ENCODE measurements around the gene TANK.
"Not testable (repeated sequence)": the region's sequence is repeated elsewhere in the genome, so short reads cannot be mapped to it uniquely, and the experiment has no call there.

Gene TANK

DNA sequence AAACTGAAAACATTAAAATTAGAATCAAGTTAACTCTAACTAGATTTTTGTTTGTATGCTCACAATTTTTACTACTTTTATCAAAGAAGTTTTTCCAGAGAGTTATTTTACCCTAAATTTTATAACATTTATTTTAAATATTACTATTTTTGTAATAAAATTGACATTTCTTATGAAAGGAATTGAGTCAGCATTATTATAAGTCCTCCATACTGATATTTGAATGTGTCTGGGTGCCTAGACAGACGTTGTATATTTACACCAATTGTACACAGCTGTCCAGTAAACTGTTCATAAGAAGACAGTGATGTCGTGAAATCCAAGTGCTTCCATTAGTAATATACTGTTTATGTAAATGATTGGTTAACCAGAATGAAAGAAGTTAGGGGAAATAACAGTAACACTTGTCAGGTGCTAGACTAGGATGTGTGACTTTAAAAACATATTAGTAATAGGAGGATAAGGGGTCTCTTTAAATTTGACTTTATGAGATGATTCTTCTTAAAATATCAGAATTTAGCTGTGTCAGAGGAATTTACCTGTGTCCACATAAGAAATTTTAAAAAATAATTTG is 73.7 kb downstream of the TANK start:
- no peak for DNase-seq

DNA sequence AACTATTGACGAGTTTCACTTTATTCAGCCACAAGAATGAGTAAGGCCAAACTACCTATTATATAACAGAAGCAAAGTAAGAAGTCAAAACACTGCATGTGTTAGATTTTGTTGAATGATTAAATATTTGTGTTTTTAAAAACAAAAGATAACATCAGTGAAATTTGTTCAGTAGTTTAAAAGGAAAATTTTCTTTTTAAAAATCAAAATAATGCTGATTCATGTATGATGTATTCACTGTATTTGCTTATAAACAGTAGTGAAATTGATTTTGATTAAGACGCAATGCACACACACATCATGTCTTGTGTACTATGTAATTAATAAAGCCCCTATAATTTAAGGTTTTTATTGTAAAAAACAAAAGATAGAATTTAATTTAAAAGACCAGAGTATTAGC is 74.4 kb downstream of the TANK start:
- no peak for DNase-seq

DNA sequence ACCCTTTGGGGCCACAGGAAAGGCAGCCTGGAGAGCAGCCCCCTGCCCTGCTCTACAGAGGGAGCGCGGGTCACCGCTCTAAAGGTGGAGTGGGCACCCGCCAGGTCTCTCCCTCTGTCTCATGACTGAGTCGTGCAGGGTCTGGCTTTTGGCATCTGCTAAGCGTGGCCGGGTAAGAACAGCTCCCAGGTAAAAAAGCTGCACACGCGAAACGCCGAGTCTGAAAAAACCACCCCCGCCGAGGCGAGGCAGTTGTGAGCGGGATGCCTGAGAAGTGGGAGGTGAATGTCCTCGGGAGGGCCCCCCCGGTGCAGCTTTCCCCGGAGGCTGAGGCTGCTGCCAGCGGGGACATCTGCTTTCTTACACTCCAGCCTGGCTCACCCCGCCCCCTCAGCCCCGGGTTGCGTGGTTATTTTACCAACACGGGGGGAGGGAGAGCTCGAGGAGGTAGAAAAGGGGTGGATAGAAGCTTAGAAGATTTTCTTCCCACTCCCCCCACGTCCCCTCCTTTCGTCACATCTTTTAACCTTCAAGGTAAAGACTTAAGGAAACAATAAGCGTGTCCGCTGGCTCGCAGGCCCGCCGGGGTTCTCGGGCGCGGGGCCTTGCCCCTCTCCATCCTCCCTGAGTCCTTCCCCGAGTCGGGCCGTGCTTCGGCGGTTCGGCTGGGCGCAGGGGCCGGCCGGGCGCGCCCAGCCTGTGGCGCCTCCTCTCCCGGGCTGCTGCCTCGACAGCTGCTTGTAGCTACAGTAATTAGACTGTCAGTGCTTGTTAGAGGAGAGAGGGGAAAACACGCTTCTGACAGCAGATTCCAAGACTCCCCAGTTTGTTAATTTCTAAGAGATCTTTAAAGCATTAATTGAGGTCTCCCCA is 77.4 kb downstream of the TANK start:
- DNase-seq: peak in 1 of 2 donors; percentile 38

DNA sequence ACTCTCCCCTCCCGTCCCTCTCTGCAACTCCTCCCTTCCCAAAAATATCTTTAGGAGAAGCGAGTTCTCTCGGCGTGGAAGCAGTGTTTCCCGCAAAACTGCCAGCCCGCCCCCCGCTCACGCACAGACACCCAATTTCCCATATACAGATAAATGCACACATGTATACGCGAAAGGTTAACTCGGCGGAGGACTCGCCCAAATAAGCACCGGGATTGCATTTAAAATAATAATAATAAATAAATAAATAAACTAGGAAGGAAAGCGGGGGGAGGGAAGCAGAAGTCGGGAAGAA is 78.0 kb downstream of the TANK start:
- no peak for DNase-seq

DNA sequence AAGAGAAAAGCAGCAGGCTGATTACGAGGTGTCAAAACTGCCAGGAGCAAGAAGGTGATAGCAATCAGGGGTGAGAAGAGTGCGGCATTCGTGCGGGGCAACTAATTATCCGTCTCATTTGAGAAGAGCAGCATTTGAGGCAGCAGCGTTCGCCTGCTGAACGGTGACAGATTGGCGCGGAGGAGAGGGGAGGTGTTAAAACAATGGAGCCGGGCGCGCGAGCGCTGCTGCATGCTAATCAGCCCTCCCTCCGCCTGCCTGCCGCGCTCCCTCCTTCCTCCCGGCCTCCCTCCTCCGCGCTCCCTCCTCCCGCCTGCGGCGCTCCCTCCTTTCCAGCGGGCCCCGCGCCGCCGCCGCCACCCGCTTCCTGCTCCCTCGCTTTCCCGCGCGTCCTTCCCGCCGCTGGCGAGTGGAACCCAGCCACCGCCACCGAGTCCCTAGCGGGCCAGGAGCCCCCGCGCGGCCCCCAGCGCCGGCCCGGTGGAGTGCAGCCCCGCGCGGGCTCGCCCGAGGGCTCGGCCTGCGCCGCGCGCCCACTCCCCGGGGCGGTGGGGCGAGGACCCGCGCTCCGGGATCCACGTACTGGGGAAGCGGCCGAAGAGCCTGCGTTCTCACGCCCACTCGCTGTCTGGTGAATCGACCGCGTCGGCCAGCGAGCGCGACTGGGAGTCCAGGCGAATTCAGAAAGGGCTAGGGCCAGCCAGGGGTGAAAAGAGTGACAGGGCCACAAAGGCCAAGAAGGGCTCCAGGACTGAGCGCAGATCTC is 78.5 kb downstream of the TANK start:
- peak in 1 of 2 donors; percentile 40 for DNase-seq

DNA sequence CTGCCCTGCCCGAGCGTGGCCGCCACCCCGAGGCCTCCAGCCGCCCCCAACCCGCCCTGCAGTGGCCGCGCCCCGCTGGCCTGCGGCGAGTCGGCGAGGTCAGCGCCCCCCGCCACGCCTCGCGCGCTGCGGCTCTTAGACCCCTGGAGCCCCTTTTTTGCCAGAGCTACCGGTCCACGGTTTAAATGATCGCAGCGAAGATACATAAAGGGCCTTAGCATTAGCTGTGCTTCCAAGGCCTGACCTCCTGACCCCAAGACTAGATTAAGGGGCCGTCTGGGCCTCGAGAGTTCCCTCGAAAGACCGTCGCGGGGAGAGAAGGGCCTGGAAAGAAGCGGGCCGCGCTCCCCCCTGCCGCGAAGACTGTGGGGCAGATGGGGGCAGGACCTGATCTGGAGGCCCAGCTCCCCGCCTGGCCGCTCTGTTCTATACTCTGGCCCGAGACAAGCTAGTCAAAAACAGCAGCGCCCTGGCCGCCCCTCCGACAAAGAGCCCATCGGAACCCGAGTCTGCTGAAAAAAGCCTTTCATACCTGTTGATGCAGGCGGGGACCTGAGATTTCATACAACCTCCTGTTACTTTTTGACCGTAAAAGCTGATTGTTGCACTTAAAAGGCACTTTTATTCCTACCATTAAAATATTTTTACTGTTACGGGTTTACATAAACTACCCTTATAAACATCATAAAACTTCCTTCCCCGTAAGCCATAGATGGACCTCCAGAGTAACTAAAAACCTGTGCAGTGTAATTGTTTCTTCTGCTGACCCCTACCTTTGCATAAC is 79.3 kb downstream of the TANK start:
- no peak for DNase-seq

DNA sequence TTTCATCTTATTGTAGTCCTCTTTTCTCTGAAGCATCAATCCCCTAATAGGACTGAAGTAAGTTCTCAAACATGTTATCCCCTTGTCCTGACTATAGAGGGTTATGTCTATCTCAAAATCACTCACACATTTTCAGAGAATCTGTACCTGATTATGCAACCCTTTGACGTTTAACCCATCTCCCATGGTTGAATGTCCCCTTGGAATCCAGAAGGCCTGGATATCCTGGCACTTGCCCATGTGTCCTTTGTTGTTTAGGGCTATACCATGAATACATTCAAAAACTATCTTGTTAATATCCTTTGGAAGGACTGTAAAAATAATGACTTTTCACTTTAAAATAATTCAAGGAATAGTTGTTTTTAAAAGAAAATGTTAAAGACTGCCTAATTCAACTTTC is 81.7 kb downstream of the TANK start:
- no peak for DNase-seq

DNA sequence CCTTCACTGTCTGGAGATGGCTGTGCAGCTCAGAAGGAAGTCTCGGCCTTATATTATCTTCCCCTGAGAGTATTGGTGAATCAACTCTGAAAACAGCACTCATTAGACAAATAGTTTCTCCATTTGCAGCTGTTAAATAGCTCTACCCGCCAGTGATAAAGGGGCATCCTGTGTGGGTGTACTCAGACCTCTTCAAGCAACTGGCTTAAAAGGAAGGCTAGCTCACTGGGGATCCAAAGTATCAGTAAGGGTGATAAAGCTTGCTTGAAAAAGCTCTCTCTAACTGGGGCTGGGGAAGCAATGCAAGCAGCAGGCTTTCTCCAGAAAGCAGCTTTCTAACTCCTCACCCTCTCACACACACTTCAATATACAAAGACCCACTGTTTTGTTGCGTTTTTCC is 83.1 kb downstream of the TANK start:
- DNase-seq: no peak

DNA sequence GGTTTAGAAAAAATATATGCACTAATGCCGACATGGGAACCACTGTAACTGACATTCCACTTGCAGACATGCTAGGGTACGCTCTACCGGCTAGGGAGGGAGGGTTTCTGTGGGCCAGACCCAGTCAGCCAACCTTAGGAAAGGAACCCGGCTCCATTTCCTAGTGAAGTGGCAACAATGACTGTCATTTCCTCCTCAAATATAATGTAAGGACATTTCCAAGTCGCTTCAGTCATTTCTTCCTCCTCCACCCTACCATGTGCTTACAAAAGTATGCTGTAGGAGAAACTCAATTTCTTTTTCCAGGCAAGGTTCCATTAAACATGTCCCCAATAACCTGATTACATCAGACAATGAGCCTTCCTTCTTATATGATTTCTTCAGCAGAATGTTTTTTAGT is 83.7 kb downstream of the TANK start:
- no peak for DNase-seq

DNA sequence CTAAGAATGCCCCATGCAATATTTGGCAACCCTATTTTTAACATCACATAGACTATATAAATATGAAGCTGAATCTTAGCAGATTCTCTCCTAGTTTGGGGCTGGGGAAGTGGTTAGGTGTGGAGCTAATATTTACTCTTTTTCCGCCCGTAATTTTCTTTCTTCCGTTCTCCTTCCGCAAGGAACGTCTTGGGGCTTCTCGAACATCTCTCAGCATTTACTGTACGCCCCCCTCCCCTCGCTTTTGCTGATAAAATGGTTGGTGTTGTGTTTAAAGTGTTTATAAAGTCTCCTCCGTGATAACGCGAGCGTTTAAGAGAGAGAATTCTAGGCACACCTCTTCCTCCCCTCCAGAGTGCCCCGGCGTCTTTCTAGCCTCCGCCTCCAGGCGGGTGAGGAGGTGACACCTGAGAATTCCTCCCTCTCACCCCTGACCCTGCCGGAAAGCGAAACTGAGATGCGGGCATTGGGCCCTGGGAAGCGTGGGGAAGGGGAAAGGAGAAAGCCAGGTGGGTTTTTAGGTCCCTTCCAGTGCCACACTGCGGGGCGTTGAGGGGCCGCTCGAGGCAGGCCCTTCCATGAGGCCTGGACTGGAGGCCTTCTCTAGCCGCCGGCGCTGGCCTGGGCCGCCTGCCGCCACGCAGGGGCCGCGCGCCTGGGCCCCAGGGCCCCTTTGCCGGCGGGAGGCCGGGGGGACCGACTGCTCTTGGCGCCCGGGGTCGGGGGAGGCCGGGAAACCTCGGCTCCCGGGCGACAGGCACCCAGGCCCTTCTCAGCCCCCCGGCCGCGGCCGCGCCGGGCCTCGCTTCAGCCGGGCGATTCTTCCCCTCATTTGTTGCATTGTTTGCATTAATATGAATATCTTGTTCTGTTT is 84.4 kb downstream of the TANK start:
- DNase-seq: peak in 1 of 2 donors; percentile 52

DNA sequence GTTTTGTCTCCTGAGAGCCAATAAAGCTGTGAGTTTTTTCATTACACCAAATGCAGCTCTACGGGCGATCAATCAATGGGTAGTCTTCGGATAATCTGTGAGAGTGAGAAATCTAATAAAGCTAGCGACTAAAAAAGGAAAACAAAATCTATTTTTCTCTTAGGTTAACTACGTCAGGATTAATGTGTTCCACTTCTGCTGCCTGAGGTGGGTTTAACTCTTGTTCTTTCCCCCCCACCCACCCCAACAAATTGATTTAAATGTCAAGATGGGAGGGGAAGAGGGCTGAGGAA is 85.0 kb downstream of the TANK start:
- no peak for DNase-seq

DNA sequence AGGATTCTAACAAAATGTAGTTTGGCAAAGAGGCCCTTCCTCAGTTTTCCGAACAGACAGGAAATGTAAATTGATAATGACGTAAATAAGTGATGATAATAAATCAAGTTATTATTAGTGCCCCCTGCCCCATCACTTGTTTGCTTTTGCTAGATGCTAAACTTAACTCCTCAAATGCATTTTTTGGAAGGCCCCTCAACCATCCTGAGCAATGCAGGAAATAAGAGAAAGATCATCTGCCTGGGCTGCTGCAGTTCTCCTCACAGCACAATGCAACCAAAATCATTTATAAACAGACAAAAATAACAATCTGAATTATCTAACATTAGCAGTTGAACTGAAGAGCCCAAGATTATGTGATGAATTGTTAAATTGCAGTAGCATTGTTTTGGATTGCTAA is 85.4 kb downstream of the TANK start:
- DNase-seq: no peak

DNA sequence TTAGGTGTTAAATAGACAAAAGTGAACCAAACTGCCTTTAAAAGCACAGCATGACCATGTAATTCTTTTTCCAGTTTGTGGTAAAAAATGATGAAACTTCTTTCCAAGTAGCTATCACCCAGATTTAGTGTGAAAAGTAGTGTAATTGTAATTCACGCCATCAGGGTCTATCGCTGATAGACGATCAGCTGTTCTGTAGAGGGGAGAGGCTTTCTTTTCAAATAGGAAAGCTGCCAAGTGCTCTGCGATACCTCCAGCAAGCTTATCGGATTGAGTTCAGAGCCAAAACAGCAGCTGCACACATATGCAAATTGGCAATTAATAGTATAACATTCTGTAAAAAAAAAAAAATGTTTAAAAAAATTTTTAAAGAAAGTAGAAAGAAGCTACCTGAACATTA is 86.1 kb downstream of the TANK start:
- DNase-seq: no peak

DNA sequence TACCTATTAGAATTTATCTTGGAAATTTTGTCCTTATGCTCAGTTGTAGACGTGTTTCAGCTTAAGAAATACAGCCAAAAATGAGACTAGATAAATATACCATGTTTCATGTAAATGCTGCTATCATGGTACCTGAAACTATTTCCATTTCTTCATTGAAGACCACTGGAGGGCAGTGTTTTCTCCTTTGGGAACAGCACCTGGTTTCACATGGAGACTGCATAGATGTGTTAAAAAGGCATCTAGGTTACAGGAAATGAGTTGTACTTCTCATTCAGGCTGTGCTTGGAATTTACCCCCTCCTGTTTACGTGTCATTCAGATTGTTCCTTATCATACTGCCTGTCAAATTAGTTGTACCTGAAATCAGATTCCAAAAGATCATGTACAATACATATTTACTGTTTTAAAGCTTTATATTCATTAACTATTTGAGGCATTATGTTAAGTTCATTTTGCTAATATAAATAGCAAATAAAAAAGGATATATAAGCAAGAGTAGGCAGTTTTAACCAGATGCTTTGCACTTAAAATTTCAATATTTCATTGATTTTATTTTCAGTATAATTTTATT is 90.7 kb downstream of the TANK start:
- no peak for DNase-seq

DNA sequence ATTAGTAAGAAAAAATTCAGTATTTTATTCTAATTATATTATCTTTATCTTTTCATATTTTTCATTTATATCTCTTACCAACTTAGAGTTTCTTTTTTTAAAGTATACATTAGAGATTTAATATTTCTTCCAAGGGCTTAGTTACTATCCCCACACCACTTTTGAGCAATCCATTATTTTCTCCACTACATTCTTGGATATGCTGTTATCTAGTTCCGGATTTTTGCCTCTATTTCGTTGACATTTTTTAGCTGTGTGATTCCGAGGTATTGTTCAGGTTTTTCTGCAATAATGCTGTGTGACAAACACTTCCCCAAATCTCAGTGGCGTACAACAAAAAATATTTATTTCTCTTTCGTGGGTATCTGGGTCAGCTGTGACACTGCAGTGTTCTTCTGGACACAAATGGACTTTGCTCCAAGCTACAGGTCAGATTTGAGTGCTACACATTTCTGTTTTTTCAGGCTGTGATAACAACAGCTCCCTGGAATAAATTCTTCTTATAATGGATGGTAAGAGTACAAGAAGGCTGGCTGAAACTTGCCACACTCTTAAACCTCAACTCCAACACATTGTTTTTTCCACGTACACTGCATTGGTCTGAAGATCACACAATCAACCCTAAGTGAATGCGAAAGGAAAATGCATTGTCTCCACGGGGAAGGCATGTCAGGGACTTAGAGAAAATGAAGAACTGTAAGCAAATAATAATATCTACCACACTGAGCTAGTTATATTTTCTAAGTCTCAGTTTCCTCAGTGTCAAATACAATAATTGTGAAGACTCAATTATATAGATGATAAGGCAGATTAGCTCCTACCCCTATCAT is 97.1 kb downstream of the TANK start:
- no peak for DNase-seq

DNA sequence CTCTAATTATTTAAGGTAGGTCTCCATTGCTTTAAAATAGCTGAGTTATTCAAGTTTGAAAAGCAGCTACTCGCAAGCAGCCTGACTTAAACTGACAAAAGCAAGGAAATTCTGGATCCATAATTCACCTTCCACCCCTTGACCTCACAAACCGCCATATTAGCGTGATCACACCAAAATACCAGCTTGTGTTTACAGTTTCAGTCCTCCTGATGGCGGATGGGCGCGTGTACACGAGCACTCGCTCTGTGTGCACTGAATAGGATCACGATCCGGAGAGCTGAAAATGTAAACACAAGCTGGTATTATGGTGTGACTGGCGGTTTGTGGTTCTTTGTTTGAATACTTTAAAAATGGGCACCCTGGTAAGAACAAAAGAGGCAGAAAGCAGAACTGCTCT is 105.6 kb downstream of the TANK start:
- DNase-seq: no peak

DNA sequence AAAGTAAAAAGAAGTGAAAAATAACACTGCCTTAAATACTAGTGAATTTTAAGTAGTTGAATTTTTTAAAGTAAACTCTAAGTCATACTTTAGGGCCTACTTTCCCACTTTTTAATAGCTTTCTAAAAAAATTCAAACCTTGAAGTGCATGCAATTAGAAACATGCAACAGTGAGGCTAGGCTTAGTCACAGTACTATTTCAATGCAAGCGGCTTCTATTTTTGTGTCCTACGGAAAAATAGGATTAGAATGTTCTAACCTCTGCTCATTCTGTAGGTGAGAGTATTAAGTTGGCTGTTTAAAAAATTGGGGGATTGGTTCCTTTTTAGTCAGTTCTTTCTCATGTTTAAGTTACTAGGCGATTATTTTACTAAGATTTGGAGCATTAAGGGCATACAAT is 108.9 kb downstream of the TANK start:
- no peak for DNase-seq

DNA sequence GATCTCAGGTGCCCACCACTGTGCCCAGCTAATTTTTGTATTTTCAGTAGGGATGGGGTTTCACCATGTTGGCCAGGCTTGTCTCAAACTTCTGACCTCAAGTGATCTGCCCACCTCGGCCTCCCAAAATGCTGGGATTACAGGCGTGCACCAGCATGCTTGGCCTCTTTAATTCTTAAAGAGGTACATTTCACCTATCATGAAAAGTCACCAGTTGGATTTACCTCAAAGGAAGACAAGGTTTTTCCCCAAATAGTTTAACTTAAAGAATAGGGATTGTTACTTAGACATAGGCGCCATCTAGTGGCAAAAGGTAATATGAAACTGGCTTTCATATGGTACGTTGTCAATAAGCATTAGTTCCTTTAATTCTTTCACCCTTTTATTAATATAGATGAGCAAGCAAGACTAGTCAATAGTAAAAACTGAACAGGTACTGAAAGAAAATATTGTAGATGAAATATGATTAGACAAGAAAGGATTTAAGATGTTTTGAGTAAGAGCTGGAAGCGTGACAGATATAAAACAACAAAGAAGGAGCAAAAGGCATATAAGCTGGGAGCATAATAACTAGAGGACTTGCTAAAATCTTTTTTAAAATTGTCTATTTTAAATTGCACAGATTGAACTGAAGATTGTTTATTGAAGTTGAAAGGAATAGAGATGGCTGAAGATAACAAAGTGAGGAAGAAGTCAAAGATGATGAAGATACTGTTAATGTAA is 113.0 kb downstream of the TANK start:
- peak in 1 of 2 donors; percentile 38 for DNase-seq

DNA sequence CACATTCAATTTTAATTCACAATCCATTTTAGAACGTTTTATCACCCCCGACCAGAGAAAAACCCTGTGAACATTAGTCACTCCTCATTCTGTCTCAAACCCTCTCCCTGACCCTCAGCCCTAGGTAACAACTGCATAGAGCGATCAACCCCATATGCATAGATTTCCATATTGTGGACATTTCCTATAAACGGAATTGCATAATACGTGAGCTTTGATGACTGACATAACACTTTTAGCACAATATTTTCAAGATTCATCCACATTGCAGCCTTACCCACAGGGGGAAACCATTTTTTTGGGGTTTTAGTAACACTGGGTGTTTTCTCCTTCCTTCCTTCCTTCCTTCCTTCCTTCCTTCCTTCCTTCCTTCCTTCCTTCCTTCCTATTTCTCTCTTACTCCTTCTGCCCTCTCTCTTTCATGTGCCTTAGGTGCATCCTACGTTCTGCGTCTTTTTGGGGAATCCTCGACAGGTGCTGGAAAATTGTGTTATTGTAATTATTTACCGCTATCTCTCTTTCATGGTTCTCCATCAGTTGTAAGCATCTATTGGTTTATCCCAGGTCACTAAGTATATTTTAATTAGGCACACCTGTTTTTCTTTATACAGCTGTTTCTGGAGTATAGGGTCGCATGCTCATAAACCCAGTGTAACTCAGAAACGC is 118.5 kb downstream of the TANK start:
- not testable (repeated sequence) for DNase-seq
